Measurements from ENCODE around the gene SLC34A1.

DNA sequence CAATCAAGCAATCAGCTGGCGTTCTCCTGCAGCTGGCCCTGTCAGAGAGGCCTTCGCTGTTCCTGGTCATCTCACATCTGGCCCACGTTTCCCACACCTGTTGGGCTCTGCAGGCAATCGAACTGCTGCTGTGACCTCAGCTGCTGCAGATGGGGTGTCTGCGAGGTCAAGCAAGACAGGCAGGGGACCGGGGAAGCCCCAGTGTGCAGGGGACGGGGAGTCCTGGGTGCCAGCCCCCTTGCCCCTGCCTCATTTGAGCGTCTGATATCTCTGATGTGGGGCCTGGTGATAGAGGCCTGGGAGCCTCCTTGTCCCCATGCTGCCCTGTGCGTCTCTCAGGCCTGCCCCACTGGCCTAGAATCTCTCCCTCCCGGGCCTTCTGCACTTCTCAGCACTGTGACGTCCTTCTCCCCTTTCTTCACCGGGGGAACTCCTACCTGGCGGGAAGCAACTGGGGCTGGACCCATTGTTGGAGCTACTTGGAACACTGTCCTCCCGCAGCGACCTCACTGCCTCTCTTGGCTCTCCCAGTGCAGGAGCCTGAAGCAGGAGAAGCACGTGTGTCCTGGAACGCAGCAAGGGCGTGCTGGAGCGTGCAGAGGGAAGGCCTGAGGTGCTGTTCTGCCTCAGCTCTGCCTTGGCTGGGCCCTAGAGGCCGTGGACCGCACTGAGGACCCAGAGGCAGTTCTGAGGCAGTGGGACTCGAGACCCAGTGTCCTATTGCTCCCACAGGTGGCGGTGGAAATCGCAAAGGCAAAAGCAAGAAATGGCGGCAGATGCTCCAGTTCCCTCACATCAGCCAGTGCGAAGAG lies 46.1 kb downstream of the SLC34A1 start:
- no peak for TF ChIP-seq EZH2 (IDR thresholded peaks at IDR 0.05; ENCODE audit: borderline replicate concordance, low read length)
- TF ChIP-seq, protein P1, sequence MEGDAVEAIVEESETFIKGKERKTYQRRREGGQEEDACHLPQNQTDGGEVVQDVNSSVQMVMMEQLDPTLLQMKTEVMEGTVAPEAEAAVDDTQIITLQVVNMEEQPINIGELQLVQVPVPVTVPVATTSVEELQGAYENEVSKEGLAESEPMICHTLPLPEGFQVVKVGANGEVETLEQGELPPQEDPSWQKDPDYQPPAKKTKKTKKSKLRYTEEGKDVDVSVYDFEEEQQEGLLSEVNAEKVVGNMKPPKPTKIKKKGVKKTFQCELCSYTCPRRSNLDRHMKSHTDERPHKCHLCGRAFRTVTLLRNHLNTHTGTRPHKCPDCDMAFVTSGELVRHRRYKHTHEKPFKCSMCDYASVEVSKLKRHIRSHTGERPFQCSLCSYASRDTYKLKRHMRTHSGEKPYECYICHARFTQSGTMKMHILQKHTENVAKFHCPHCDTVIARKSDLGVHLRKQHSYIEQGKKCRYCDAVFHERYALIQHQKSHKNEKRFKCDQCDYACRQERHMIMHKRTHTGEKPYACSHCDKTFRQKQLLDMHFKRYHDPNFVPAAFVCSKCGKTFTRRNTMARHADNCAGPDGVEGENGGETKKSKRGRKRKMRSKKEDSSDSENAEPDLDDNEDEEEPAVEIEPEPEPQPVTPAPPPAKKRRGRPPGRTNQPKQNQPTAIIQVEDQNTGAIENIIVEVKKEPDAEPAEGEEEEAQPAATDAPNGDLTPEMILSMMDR (IDR thresholded peaks at IDR 0.05; ENCODE audit: low read length), result no peak

All from OCI-LY1 (cell line).